H1 (cell line): Measurements from ENCODE around the gene MTARC2. TPM values are rescaled to one million over a fixed set of nuclear protein-coding genes. Genes with fewer than 3 reads are reported as not detected.

ENCODE experiments used
- CTCF ChIA-PET: fragments of 300-600 bp; sonication (Branson Sonifier 250); formaldehyde crosslinking; loops from one replicate; lab custom pipeline; 2021; ENCODE audit not compliant: partially characterized antibody; lab: Charles Lee
- POLR2A ChIA-PET: fragments of 300-600 bp; sonication (Branson Sonifier 250); formaldehyde crosslinking; loops from one replicate; lab custom pipeline; 2021; ENCODE audit warnings: inconsistent platforms; ENCODE audit not compliant: partially characterized antibody; lab: Charles Lee
- DNase-seq, 2 experiments: peaks; one replicate each; pipeline versions ENCODE4 v3.0.0 to v3.0.0-alpha.2; 2010 to 2022; ENCODE audit warnings: low spot score in 2 of 2, low read depth in 1 of 2, mixed read lengths in 1 of 2
- FAIRE-seq: peaks from 2 replicates; lab custom pipeline; 2011; peaks lifted over from hg19 to GRCh38; lab: Jason Lieb, UNC
- H2AFZ ChIP-seq: 2 replicates; pipeline ENCODE4 v1.8.1; 2012; ENCODE audit warnings: low read length, inconsistent platforms
- H2AK5ac ChIP-seq: 2 replicates; pipeline ENCODE4 v1.6.1; 2013; ENCODE audit warnings: low read depth, low read length
- H2BK120ac ChIP-seq: replicated peaks from 2 replicates; pipeline ENCODE3; 2013; ENCODE audit warnings: low read depth, low read length, inconsistent platforms
- H2BK12ac ChIP-seq: 2 replicates; pipeline ENCODE4 v1.6.1; 2013; ENCODE audit warnings: low read depth, low read length
- H2BK15ac ChIP-seq: 2 replicates; pipeline ENCODE4 v1.6.1; 2013; ENCODE audit warnings: low read length
- H2BK20ac ChIP-seq: 2 replicates; pipeline ENCODE4 v1.6.1; 2013; ENCODE audit warnings: low read length
- H2BK5ac ChIP-seq: 2 replicates; pipeline ENCODE4 v1.6.1; 2013; ENCODE audit warnings: low read depth, low read length
- H3K14ac ChIP-seq: 2 replicates; pipeline ENCODE4 v1.6.1; 2013; ENCODE audit warnings: inconsistent platforms; ENCODE audit not compliant: insufficient read length
- H3K18ac ChIP-seq: 2 replicates; pipeline ENCODE4 v1.6.1; 2013; ENCODE audit warnings: low read length; ENCODE audit errors: extremely low read depth
- H3K23ac ChIP-seq: 2 replicates; pipeline ENCODE4 v1.6.1; 2013; ENCODE audit warnings: inconsistent platforms; ENCODE audit not compliant: insufficient read length
- H3K23me2 ChIP-seq: 2 replicates; pipeline ENCODE4 v1.6.1; 2013; ENCODE audit warnings: low read depth, low read length
- H3K27ac ChIP-seq: 2 replicates; pipeline ENCODE4 v1.6.1; 2011; ENCODE audit warnings: low read depth, low read length, inconsistent platforms
- H3K27me3 ChIP-seq, 4 experiments: replicated peaks in 1 of 4; 1 replicate in 1 of 4; 2 replicates in 3 of 4; pipeline versions ENCODE4 v1.6.1 to v1.8.1; 2011 to 2013; ENCODE audit warnings: low read length in 3 of 4, mild to moderate bottlenecking in 3 of 4, inconsistent platforms in 2 of 4, mixed read lengths in 2 of 4, moderate library complexity in 1 of 4; ENCODE audit not compliant: control insufficient read depth in 3 of 4, insufficient read depth in 3 of 4; ENCODE audit errors: extremely low read depth in 1 of 4
- H3K36me3 ChIP-seq, 4 experiments: 2 replicates each; pipeline versions ENCODE4 v1.6.1 to v1.8.1; 2011 to 2013; ENCODE audit warnings: mild to moderate bottlenecking in 4 of 4, low read length in 3 of 4, moderate library complexity in 2 of 4, control low read depth in 1 of 4, inconsistent platforms in 1 of 4; ENCODE audit not compliant: insufficient read depth in 4 of 4, control insufficient read depth in 2 of 4
- H3K4ac ChIP-seq: replicated peaks from 2 replicates; pipeline ENCODE3; 2013; ENCODE audit warnings: low read length, low read depth, mixed read lengths, inconsistent platforms; ENCODE audit not compliant: insufficient read length
- H3K4me1 ChIP-seq, 4 experiments: replicated peaks in 1 of 4; 1 replicate in 1 of 4; 2 replicates in 3 of 4; pipeline versions ENCODE4 v1.6.1 to v1.8.1; 2011 to 2013; ENCODE audit warnings: low read length in 3 of 4, inconsistent platforms in 2 of 4, mixed read lengths in 1 of 4; ENCODE audit not compliant: insufficient read depth in 4 of 4, control insufficient read depth in 3 of 4
- H3K4me2 ChIP-seq, 2 experiments: 2 replicates each; pipeline versions ENCODE4 v1.6.1 to v1.8.1; 2011 to 2013; ENCODE audit warnings: low read depth in 2 of 2, low read length in 2 of 2, control low read depth in 1 of 2, inconsistent platforms in 1 of 2, mild to moderate bottlenecking in 1 of 2; ENCODE audit not compliant: insufficient read depth in 1 of 2
- H3K4me3 ChIP-seq, 4 experiments: fragments of 200-600, 300-600 bp in 1 of 4; sonication (generic), shearing (Covaris generic), sonication (Bioruptor Twin) in 1 of 4; 2 replicates each; pipeline versions ENCODE4 v1.5.1 to v1.8.1; 2011 to 2016; ENCODE audit warnings: low read length in 4 of 4, low read depth in 3 of 4, control low read depth in 2 of 4, inconsistent platforms in 2 of 4, mild to moderate bottlenecking in 2 of 4, mixed read lengths in 1 of 4, moderate library complexity in 1 of 4; ENCODE audit not compliant: insufficient read depth in 2 of 4; ENCODE audit errors: extremely low read depth in 1 of 4
- H3K56ac ChIP-seq: replicated peaks from 2 replicates; pipeline ENCODE3; 2013; ENCODE audit warnings: low read depth, mild to moderate bottlenecking, mixed read lengths, low read length, inconsistent platforms; ENCODE audit not compliant: insufficient read length
- H3K79me1 ChIP-seq: 2 replicates; pipeline ENCODE4 v1.6.1; 2013; ENCODE audit warnings: low read depth, low read length, control low read depth
- H3K79me2 ChIP-seq, 2 experiments: 2 replicates each; pipeline versions ENCODE4 v1.6.1 to v1.8.1; 2012 to 2013; ENCODE audit warnings: low read length in 2 of 2, mild to moderate bottlenecking in 2 of 2, inconsistent platforms in 1 of 2; ENCODE audit not compliant: insufficient read depth in 2 of 2, control insufficient read depth in 1 of 2
- H3K9ac ChIP-seq, 4 experiments: replicated peaks in 1 of 4; 1 replicate in 1 of 4; 2 replicates in 3 of 4; pipeline versions ENCODE4 v1.6.1 to v1.8.1; 2011 to 2013; ENCODE audit warnings: low read depth in 3 of 4, low read length in 3 of 4, control low read depth in 2 of 4, mild to moderate bottlenecking in 2 of 4, moderate library complexity in 2 of 4, inconsistent platforms in 1 of 4; ENCODE audit errors: extremely low read depth in 1 of 4
- H3K9me3 ChIP-seq, 2 experiments: 2 replicates each; pipeline versions ENCODE4 v1.6.1 to v1.8.1; 2012 to 2013; ENCODE audit warnings: mild to moderate bottlenecking in 2 of 2, moderate library complexity in 2 of 2, control low read depth in 1 of 2, inconsistent platforms in 1 of 2, low read depth in 1 of 2, low read length in 1 of 2, mixed read lengths in 1 of 2; ENCODE audit not compliant: insufficient read depth in 2 of 2
- H4K20me1 ChIP-seq, 2 experiments: replicated peaks in 1 of 2; 2 replicates each; pipeline versions ENCODE3 to v1.8.1; 2011 to 2013; ENCODE audit warnings: inconsistent platforms in 2 of 2, low read length in 2 of 2, mild to moderate bottlenecking in 1 of 2; ENCODE audit not compliant: insufficient read depth in 2 of 2, control insufficient read depth in 1 of 2
- H4K5ac ChIP-seq: 2 replicates; pipeline ENCODE4 v1.6.1; 2013; ENCODE audit warnings: low read length, low read depth, mixed read lengths, inconsistent platforms; ENCODE audit not compliant: insufficient read length
- H4K8ac ChIP-seq: 2 replicates; pipeline ENCODE4 v1.8.0; 2013; ENCODE audit warnings: mild to moderate bottlenecking, moderate library complexity, low read length, inconsistent platforms; ENCODE audit not compliant: insufficient read depth; ENCODE audit errors: extremely low read depth
- H4K91ac ChIP-seq: replicated peaks from 2 replicates; pipeline ENCODE3; 2013; ENCODE audit warnings: low read length, mixed read lengths, inconsistent platforms; ENCODE audit not compliant: insufficient read length
- BCL11A ChIP-seq, 2 experiments: IDR thresholded peaks; one replicate each; pipeline ENCODE4 v1.6.1; 2011; ENCODE audit warnings: low read depth in 2 of 2, low read length in 2 of 2, mild to moderate bottlenecking in 2 of 2
- WGBS, 2 experiments: shearing (Covaris generic) in 1 of 2; methylation state at CpG; one replicate each; pipeline versions ENCODE4 v1.1.6 to v1.1.7; 2013 to 2015; ENCODE audit warnings: low lambda C conversion rate in 2 of 2, mixed read lengths in 2 of 2, inconsistent platforms in 1 of 2, low coverage in 1 of 2, missing lambda C conversion rate in 1 of 2; ENCODE audit not compliant: insufficient replicate concordance in 2 of 2, insufficient coverage in 1 of 2, insufficient read length in 1 of 2; ENCODE audit errors: extremely low coverage in 1 of 2, missing lambda C conversion rate in 1 of 2; 5-methylcytosine and 5-hydroxymethylcytosine counted together
- polyA plus RNA-seq, 7 experiments: library from polyadenylated mRNA; depleted of rRNA in 3 of 7; stranded (reverse) in 5 of 7; unstranded in 2 of 7; fragments of >200 nt in 5 of 7; fragments of 200-250 nt in 2 of 7; gene quantifications; 1 replicate in 5 of 7; 2 replicates in 1 of 7; 4 replicates in 1 of 7; pipeline versions ENCODE4 v1.2.1 to v1.2.3, GENCODE V29; 2011 to 2013; ENCODE audit warnings: missing spikeins in 2 of 7, mixed read lengths in 2 of 7
- total RNA-seq: library from RNA; stranded (reverse); fragmentation: NEBNext Ultra II Directional; extraction: Animal tissue kit (Norgen Biotek cat#: 25700); gene quantifications from 2 replicates; pipeline ENCODE4 v1.2.1, GENCODE V29; 2021

Gene MTARC2
- total and polyA plus RNA-seq, 2 of the 8 experiments (the other 6 are each of a cell fraction or from before 2014, with no cell fraction given): 7.2 to 7.9 TPM

- Histone ChIP-seq H3K9me3 (no peaks in the 10 kb centered on the region), H3K9ac (no peak overlapping the region), H3K18ac (0 out of 2 replicates have a peak overlapping the region, but pooled peaks have one; percentile 17), H3K4me2 (peak overlapping the region; percentile 83 to 92), H3K4ac (no peak overlapping the region), H2BK120ac (no peak overlapping the region), H2AFZ (no peak overlapping the region), H4K8ac (no peak overlapping the region), H3K14ac (no peak overlapping the region), H3K27ac (no peak overlapping the region), H2BK15ac (peak overlapping the region; percentile 9; the same call in 1 of the 2 replicates), H4K5ac (no peak overlapping the region), H3K27me3 (no peaks in the 10 kb centered on the region), H4K20me1 (peaks cover 0 to 3% of the 10 kb centered on the region in 2 experiments), H2BK5ac (no peak overlapping the region), H3K79me1 (peaks cover 3% of the 10 kb centered on the region), H3K36me3 (no peaks in the 10 kb centered on the region; a peak in 1 of 8 replicates), H3K4me3 (peak overlapping the region in 2 of 4 experiments; percentile 59 to 84; a peak in 3 of 8 replicates), H3K56ac (no peak overlapping the region), H3K79me2 (peaks cover 0 to 15% of the 10 kb centered on the region in 2 experiments; a peak in 2 of 4 replicates), H2AK5ac (no peak overlapping the region), H2BK12ac (no peak overlapping the region), H4K91ac (no peak overlapping the region), H3K23ac (no peak overlapping the region), H3K23me2 (peaks cover 9% of the 10 kb centered on the region; the same call in 1 of the 2 replicates), H2BK20ac (no peak overlapping the region; the same call in 1 of the 2 replicates), H3K4me1 (peaks cover 4 to 14% (median 11%) of the 10 kb centered on the region in 4 experiments)
- WGBS, 2 experiments: 73% methylated on average over 11 of the region's 11 CpGs; no CpG with 5 or more reads in 1 of the 2 experiments
- FAIRE-seq (no peak), DNase-seq (no peak)
- ChIA-PET POLR2A (interaction anchor here (1.2 to 5.9 kb wide), 10 partner anchors 8 to 950 kb away, joined by 3 to 70 read pairs (median 6); partner anchors contain the start of gene MTARC2), CTCF (interaction anchor here (0.6 to 8.2 kb wide), 21 partner anchors 9 to 1519 kb away, joined by 3 to 96 read pairs (median 5); partner anchors contain the start of gene MTARC2)
- no peak for TF ChIP-seq BCL11A (IDR thresholded peaks at IDR 0.05; ENCODE audit: low read depth in 2 of 2, low read length in 2 of 2)
Observed at GRCh38 chr1:220785166-220786056, 37.3 kb downstream of the MTARC2 start.
